GM12875 (cell line): ENCODE data around the gene IL17B.
"Not testable (repeated sequence)": the region's sequence is repeated elsewhere in the genome, so short reads cannot be mapped to it uniquely, and the experiment has no call there.

Experiments
- H3K4me3 ChIP-seq: one replicate; pipeline ENCODE4 v1.5.1; 2011; ENCODE audit warnings: low read depth, low read length, control low read depth
- TF ChIP-seq, protein P1 (sequence below): IDR thresholded peaks from 2 replicates; pipeline ENCODE4 v1.5.1; 2011; ENCODE audit warnings: low read depth, mild to moderate bottlenecking, control low read depth, inconsistent platforms, low read length, moderate library complexity, borderline replicate concordance; ENCODE audit not compliant: insufficient read depth

Gene IL17B

DNA sequence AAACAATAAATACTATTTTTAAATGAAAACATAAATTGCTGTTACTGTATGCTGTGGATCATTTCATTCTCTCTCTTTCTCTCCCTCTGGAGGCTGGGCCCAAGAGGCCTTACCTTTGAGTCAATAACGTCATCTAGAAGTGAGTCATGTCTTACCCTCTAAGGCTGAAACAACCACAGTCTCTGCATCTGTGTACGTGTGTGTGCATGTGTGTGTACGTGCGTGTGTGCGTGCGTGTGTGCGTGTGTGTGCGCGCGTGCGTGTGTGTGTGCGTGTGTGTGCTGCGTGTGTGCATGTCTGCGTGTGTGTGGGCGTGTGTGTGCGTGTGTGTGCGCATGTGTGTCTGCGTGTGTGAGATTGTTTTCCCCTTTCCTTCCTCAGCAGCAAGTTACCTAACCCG is 13.6 kb upstream of the IL17B start:
- TF ChIP-seq, protein P1, sequence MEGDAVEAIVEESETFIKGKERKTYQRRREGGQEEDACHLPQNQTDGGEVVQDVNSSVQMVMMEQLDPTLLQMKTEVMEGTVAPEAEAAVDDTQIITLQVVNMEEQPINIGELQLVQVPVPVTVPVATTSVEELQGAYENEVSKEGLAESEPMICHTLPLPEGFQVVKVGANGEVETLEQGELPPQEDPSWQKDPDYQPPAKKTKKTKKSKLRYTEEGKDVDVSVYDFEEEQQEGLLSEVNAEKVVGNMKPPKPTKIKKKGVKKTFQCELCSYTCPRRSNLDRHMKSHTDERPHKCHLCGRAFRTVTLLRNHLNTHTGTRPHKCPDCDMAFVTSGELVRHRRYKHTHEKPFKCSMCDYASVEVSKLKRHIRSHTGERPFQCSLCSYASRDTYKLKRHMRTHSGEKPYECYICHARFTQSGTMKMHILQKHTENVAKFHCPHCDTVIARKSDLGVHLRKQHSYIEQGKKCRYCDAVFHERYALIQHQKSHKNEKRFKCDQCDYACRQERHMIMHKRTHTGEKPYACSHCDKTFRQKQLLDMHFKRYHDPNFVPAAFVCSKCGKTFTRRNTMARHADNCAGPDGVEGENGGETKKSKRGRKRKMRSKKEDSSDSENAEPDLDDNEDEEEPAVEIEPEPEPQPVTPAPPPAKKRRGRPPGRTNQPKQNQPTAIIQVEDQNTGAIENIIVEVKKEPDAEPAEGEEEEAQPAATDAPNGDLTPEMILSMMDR: no peak
- H3K4me3 ChIP-seq: no peak overlapping the region

DNA sequence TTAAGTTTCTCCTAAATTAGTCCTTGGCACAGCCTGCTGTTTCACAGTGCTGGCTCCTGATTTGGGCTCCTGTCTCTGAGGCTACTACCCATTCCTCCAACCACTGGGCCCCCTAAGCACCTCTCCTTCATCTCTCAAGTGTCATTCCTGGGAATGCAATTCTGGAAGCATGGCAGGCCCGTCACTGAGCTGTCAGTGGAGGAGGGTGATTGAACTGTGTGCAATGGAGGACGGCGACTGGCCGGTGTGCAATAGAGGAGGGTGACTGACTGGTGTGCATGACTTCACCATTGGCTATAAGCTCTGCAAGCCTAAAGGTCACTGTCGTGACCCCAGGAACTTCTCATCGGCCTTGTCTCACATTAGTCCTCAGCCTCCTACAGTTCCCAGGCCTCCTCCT is 12.4 kb upstream of the IL17B start:
- no peak overlapping the region for H3K4me3 ChIP-seq
- TF ChIP-seq, protein P1: no peak

DNA sequence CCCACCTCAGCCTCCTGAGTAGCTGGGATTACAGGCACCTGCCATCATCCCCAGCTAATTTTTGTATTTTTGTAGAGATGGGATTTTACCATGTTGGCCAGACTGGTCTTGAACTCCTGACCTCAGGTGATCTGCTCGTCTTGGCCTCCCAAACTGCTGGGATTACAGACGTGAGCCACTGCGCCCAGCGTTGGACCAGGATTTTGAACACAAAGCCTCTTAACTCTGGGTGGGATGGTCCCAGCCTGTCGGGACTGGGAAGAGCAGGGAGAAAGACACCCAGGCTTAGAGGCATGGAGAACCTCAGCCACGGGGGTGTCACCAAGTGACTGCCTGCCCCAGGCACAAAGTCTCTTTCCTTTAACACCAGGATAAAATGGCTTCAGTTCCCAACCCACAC is 12.0 kb upstream of the IL17B start:
- not testable (repeated sequence) for H3K4me3 ChIP-seq

DNA sequence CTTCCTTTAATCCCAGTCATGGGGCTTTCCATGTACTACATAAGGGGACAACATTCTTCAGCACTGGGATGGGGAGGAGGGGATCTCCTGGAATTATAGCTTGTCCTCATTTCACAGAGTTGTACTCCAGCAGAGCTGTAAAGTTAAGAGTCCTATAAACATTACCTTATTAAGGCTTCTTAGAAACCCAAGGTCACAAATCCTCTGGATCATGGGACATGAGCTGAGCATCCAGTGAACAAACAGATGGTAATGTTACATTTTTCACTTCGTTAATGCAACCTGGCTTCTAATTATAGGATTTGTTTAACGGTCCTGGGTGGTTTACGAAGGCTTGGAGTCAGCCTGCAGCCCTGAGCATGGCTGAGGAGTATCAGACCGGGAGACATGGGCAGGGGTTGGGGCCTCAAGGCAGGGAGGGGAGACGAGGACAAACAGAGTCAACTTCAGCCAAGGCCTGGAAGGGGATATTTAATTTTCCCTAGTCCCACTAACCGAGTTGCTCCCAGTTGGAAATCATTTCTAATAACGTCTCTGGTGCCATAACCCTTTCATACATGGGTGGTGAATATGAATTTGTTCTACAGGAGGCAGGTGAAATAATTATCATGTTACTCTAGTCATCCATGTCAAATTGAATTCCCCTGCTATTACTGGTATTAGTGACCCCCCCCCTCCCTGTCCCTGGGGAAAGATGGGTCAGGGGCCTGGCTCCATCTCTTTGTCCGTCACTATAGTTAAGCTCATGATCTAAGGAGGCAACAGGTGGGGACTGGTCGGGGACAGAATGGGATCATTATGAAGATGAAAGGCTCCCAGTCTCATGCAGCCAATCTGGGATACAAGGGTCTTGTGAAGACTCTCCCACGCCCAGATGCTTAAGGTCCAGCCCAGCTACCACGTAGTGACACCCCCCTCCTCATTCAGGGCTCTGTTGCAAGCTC is 10.7 kb upstream of the IL17B start:
- H3K4me3 ChIP-seq: no peak overlapping the region
- TF ChIP-seq, protein P1: no peak

DNA sequence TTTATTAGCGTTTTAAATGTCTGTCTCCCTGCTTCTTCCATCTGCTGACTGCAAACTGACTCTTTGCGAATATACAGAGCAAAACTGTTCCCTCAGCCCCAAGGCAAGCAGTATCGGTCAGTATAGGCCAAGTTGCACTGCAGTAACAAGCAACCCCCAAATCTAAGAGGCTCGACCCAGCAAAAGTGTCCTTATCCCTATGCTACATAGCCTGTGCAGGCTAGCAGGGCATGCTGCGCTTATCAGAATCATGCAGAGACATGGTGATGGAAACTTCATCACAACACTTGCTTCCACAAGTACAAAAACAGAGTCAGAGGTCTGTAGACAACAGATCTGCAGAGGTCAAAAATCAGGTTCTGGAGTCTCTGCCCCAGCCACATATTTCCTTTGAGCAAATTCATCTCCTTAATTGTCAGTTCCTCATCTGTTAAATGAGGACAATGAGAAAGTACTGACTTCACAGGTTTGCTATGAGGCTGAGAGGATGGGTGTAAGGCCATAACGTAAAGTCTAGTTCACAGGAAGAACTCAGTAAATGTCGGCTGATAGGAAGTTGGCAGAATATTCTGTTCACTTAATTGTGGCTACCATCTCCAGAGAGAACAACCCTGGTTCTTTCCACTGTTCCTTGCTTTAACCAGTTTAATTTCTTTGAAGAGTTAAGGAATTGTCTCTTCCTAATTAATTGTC is 9.6 kb upstream of the IL17B start:
- TF ChIP-seq, protein P1: no peak

DNA sequence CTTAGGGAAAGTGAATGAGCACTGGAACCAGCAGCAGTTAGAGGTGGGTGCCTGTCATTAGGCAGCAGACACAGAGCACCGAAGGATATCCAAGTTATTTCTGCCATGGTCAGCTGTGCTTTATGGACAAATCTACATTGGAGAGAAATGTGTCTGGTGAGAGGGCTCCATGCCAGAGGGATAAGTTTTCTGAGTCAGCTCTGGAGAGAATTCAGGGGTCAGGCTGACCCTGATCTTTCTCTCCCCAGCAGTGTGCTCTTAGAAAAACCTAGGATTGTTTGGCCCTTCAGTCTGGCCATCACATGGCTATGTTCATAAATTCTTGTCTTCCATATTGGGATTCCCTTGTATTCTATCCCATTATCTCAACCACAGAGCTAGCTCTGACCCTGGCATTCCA is 8.9 kb upstream of the IL17B start:
- H3K4me3 ChIP-seq: no peak overlapping the region
- TF ChIP-seq, protein P1: no peak

More for the DNA sequence above, 9.6 kb upstream of the IL17B start:
- no peak overlapping the region for H3K4me3 ChIP-seq

DNA sequence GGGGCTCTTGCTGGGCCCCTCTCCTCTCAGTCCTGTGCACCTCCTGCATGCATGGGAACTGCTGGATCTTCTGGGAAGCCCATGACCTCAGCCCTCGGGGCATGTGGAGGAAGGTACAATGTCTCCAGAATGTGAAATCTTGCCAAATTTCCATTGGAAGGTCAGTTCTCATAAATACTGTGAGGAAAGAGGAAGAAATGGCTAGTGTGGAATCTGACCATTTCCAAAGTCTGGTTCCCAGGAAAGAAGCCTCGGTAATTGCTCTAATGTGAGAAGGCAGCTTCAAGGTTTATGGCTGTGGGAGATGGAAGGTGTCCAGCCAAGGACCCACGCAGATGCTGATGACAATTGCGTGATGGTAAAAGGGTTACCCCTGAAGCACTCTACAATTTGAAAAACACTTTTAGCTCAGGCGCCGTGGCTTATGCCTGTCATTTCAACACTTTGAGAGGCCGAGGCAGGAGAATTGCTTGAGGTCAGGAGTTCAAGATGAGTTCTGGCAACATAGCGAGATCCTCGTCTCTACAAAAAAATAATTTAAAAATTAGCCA is 8.1 kb upstream of the IL17B start:
- H3K4me3 ChIP-seq: no peak overlapping the region
- TF ChIP-seq, protein P1: no peak
